LoVo (cell line): ENCODE data around the gene USP7.
"Not testable (repeated sequence)": the region's sequence is repeated elsewhere in the genome, so short reads cannot be mapped to it uniquely, and the experiment has no call there.

Experiments
- DNase-seq: peaks from one replicate; pipeline ENCODE4 v3.0.0-alpha.2; 2016; ENCODE audit warnings: low spot score

Gene USP7

GRCh38 chr16:8843296-8843695 lies 120.4 kb downstream of the USP7 start:
- DNase-seq: not testable (repeated sequence)
